GM12873 (cell line): ENCODE data around the gene CDA.

Experiments used
- CTCF ChIP-seq: IDR thresholded peaks from 2 replicates; pipeline ENCODE4 v1.5.1; 2012; ENCODE audit warnings: low read depth, mild to moderate bottlenecking, moderate library complexity, low read length, control low read depth; ENCODE audit not compliant: insufficient read depth; ENCODE audit errors: missing control alignments

CDA gene

GRCh38 chr1:20632386-20632785 is 43.5 kb downstream of the CDA start:
- TF ChIP-seq CTCF: no peak

- peak; percentile 95 for TF ChIP-seq CTCF
Measured at GRCh38 chr1:20633190-20634064, 44.5 kb downstream of the CDA start, which contains the start of gene PINK1. TSS of gene PINK1 (plus strand) at chr1:20633458. CDS start at chr1:20633549, 91 bp downstream.

GRCh38 chr1:20634065-20634593 is 45.2 kb downstream of the CDA start:
- no peak for TF ChIP-seq CTCF

GRCh38 chr1:20634594-20635084 is 45.7 kb downstream of the CDA start:
- TF ChIP-seq CTCF: no peak

- no peak for TF ChIP-seq CTCF
Measured at GRCh38 chr1:20636785-20637347, 48.0 kb downstream of the CDA start.

GRCh38 chr1:20640183-20640597 is 51.3 kb downstream of the CDA start:
- TF ChIP-seq CTCF: peak; percentile 78

GRCh38 chr1:20641975-20642374 is 53.1 kb downstream of the CDA start:
- no peak for TF ChIP-seq CTCF
